HUES6 (cell line): ENCODE results near the gene TSPAN9.

Source experiments
- H3K27ac ChIP-seq: 2 replicates; pipeline ENCODE4 v1.7.0; 2013; ENCODE audit warnings: low read depth, mild to moderate bottlenecking, low read length, inconsistent platforms
- H3K27me3 ChIP-seq: 2 replicates; pipeline ENCODE4 v1.6.1; 2013; ENCODE audit warnings: low read length; ENCODE audit not compliant: control insufficient read depth, insufficient read depth
- H3K36me3 ChIP-seq: 2 replicates; pipeline ENCODE4 v1.6.1; 2013; ENCODE audit warnings: low read length; ENCODE audit not compliant: control insufficient read depth, insufficient read depth
- H3K4me1 ChIP-seq: 2 replicates; pipeline ENCODE4 v1.6.1; 2013; ENCODE audit warnings: low read length; ENCODE audit not compliant: control insufficient read depth, insufficient read depth
- H3K4me3 ChIP-seq: 2 replicates; pipeline ENCODE4 v1.5.1; 2013; ENCODE audit warnings: low read depth, low read length
- H3K9ac ChIP-seq: one replicate; pipeline ENCODE4 v1.6.1; 2013; ENCODE audit warnings: mild to moderate bottlenecking, low read length
- H3K9me3 ChIP-seq: 2 replicates; pipeline ENCODE4 v1.6.1; 2013; ENCODE audit warnings: low read depth, low read length; ENCODE audit not compliant: control insufficient read depth, insufficient read depth

The TSPAN9 gene

GRCh38 chr12:3182426-3182825 is 105.2 kb downstream of the TSPAN9 start:
- Histone ChIP-seq H3K27ac (no peak overlapping the region), H3K4me3 (no peak overlapping the region), H3K4me1 (peaks cover 23% of the 10 kb centered on the region), H3K9ac (no peak overlapping the region), H3K9me3 (no peaks in the 10 kb centered on the region), H3K36me3 (no peaks in the 10 kb centered on the region), H3K27me3 (no peaks in the 10 kb centered on the region)

- no peak overlapping the region for H3K4me3 ChIP-seq
- H3K9ac ChIP-seq = no peak overlapping the region
- no peaks in the 10 kb centered on the region for H3K9me3 ChIP-seq
- peaks cover 9% of the 10 kb centered on the region; the same call in 1 of the 2 replicates for H3K4me1 ChIP-seq
- no peak overlapping the region for H3K27ac ChIP-seq
- no peaks in the 10 kb centered on the region for H3K36me3 ChIP-seq
- H3K27me3 ChIP-seq = no peaks in the 10 kb centered on the region
These were observed 107.3 kb downstream of the TSPAN9 start for GRCh38 chr12:3184485-3184884.

GRCh38 chr12:3185260-3185870 is 108.2 kb downstream of the TSPAN9 start:
- Histone ChIP-seq H3K9me3 (no peaks in the 10 kb centered on the region), H3K4me3 (no peak overlapping the region), H3K4me1 (peaks cover 9% of the 10 kb centered on the region; the same call in 1 of the 2 replicates), H3K27ac (no peak overlapping the region), H3K9ac (no peak overlapping the region), H3K27me3 (no peaks in the 10 kb centered on the region), H3K36me3 (no peaks in the 10 kb centered on the region)

- no peak overlapping the region for H3K4me3 ChIP-seq
- H3K9me3 ChIP-seq = no peaks in the 10 kb centered on the region
These were observed 109.5 kb downstream of the TSPAN9 start for GRCh38 chr12:3186546-3187215.

GRCh38 chr12:3187846-3188770 is 110.9 kb downstream of the TSPAN9 start:
- no peak overlapping the region for H3K9ac ChIP-seq
- H3K4me3 ChIP-seq = no peak overlapping the region
- H3K36me3 ChIP-seq = no peaks in the 10 kb centered on the region
- no peak overlapping the region for H3K27ac ChIP-seq
- H3K9me3 ChIP-seq = no peaks in the 10 kb centered on the region
- no peaks in the 10 kb centered on the region for H3K27me3 ChIP-seq
- peaks cover 9% of the 10 kb centered on the region; the same call in 1 of the 2 replicates for H3K4me1 ChIP-seq

More at GRCh38 chr12:3186546-3187215, 109.5 kb downstream of the TSPAN9 start:
- no peak overlapping the region for H3K9ac ChIP-seq
- no peak overlapping the region for H3K27ac ChIP-seq
- H3K27me3 ChIP-seq = no peaks in the 10 kb centered on the region
- peaks cover 9% of the 10 kb centered on the region; the same call in 1 of the 2 replicates for H3K4me1 ChIP-seq
- no peaks in the 10 kb centered on the region for H3K36me3 ChIP-seq

- H3K4me3 ChIP-seq = no peak overlapping the region
- no peak overlapping the region for H3K9ac ChIP-seq
- no peak overlapping the region for H3K27ac ChIP-seq
- H3K36me3 ChIP-seq = no peaks in the 10 kb centered on the region
- H3K27me3 ChIP-seq = no peaks in the 10 kb centered on the region
- H3K4me1 ChIP-seq = peaks cover 9% of the 10 kb centered on the region; the same call in 1 of the 2 replicates
- H3K9me3 ChIP-seq = no peaks in the 10 kb centered on the region
These were observed 112.1 kb downstream of the TSPAN9 start for GRCh38 chr12:3189282-3189681.

- no peak overlapping the region for H3K9ac ChIP-seq
- H3K27ac ChIP-seq = no peak overlapping the region
- H3K4me1 ChIP-seq = peaks cover 3% of the 10 kb centered on the region; the same call in 1 of the 2 replicates
- H3K9me3 ChIP-seq = no peaks in the 10 kb centered on the region
- no peaks in the 10 kb centered on the region for H3K27me3 ChIP-seq
- H3K4me3 ChIP-seq = no peak overlapping the region
- H3K36me3 ChIP-seq = no peaks in the 10 kb centered on the region
These were observed 112.9 kb downstream of the TSPAN9 start for GRCh38 chr12:3190101-3190500.

- no peaks in the 10 kb centered on the region for H3K36me3 ChIP-seq
- H3K4me3 ChIP-seq = no peak overlapping the region
- peaks cover 8% of the 10 kb centered on the region for H3K4me1 ChIP-seq
- no peaks in the 10 kb centered on the region for H3K9me3 ChIP-seq
- no peak overlapping the region for H3K27ac ChIP-seq
- H3K9ac ChIP-seq = no peak overlapping the region
- no peaks in the 10 kb centered on the region for H3K27me3 ChIP-seq
These were observed 114.3 kb downstream of the TSPAN9 start for GRCh38 chr12:3191450-3191849.

- no peak overlapping the region for H3K9ac ChIP-seq
These were observed 115.0 kb downstream of the TSPAN9 start for GRCh38 chr12:3192221-3192620.

GRCh38 chr12:3193131-3193530 is 116.0 kb downstream of the TSPAN9 start:
- peaks cover 15% of the 10 kb centered on the region; the same call in 1 of the 2 replicates for H3K4me1 ChIP-seq
- H3K9me3 ChIP-seq = no peaks in the 10 kb centered on the region
- H3K9ac ChIP-seq = no peak overlapping the region
- H3K27ac ChIP-seq = no peak overlapping the region
- no peaks in the 10 kb centered on the region for H3K36me3 ChIP-seq
- no peaks in the 10 kb centered on the region for H3K27me3 ChIP-seq
- H3K4me3 ChIP-seq = no peak overlapping the region

More at GRCh38 chr12:3192221-3192620, 115.0 kb downstream of the TSPAN9 start:
- H3K9me3 ChIP-seq = no peaks in the 10 kb centered on the region
- peaks cover 15% of the 10 kb centered on the region for H3K4me1 ChIP-seq
- H3K27me3 ChIP-seq = no peaks in the 10 kb centered on the region
- no peak overlapping the region for H3K27ac ChIP-seq
- H3K36me3 ChIP-seq = no peaks in the 10 kb centered on the region
- no peak overlapping the region for H3K4me3 ChIP-seq
